22Rv1 (cell line): ENCODE data around the gene WDR4.
"Not testable (repeated sequence)": the region's sequence is repeated elsewhere in the genome, so short reads cannot be mapped to it uniquely, and the experiment has no call there.

Experiments
- H3K27ac ChIP-seq: fragments of 450-650 bp; 2 replicates; pipeline ENCODE4 v1.5.1; 2017
- CTCF ChIP-seq: fragments of 450-650 bp; IDR thresholded peaks from 2 replicates; pipeline ENCODE4 v1.5.1; 2017; ENCODE audit warnings: mild to moderate bottlenecking
- ZFX ChIP-seq: fragments of 450-650 bp; IDR thresholded peaks from 2 replicates; pipeline ENCODE4 v1.6.1; 2017; ENCODE audit warnings: antibody characterized with exemption, borderline replicate concordance

Gene WDR4

GRCh38 chr21:42878993-42879787, at the start of gene WDR4:
WDR4 (minus strand) TSS chr21:42879539; CDS start chr21:42879495, 44 bp downstream.
- TF ChIP-seq ZFX (no peak), CTCF (no peak)
- H3K27ac ChIP-seq: peak within 1 kb of the TSS; percentile 93

GRCh38 chr21:42927474-42928200, 48.3 kb upstream of the WDR4 start:
- H3K27ac ChIP-seq: not testable (repeated sequence)

- peak within 1 kb of the TSS; percentile 65 for H3K27ac ChIP-seq
Observed at GRCh38 chr21:42925114-42925926, 46.0 kb upstream of the WDR4 start, which contains the start of gene ERVH48-1. ERVH48-1 (minus strand) TSS chr21:42925630; CDS start chr21:42919006, 6,624 bp downstream.

GRCh38 chr21:42924433-42924751, 45.1 kb upstream of the WDR4 start:
- TF ChIP-seq ZFX: no peak
- TF ChIP-seq CTCF: no peak
- H3K27ac ChIP-seq: peak overlapping the region; percentile 65

More at GRCh38 chr21:42925114-42925926, 46.0 kb upstream of the WDR4 start, which contains the start of gene ERVH48-1:
- TF ChIP-seq ZFX: no peak
- no peak for TF ChIP-seq CTCF

GRCh38 chr21:42923553-42924432, 44.5 kb upstream of the WDR4 start:
- TF ChIP-seq ZFX: no peak
- peak; percentile 89 for TF ChIP-seq CTCF
- H3K27ac ChIP-seq: peak overlapping the region; percentile 65

- no peak for TF ChIP-seq CTCF
- TF ChIP-seq ZFX: no peak
- no peak overlapping the region for H3K27ac ChIP-seq
Observed at GRCh38 chr21:42922918-42923317, 43.6 kb upstream of the WDR4 start.

GRCh38 chr21:42921927-42922326, 42.6 kb upstream of the WDR4 start:
- TF ChIP-seq ZFX (no peak), CTCF (no peak)
- H3K27ac ChIP-seq: no peak overlapping the region
